SK-N-SH (cell line): Measurements from ENCODE around the gene GSE1. TPM values are rescaled to one million over a fixed set of nuclear protein-coding genes. Genes with fewer than 3 reads are reported as not detected.

Source experiments
- CTCF ChIA-PET: fragments of 300-600, 350-600 bp; formaldehyde crosslinking; extraction: SDS; loops from one replicate; lab custom pipeline; 2021; lab: Yijun Ruan, JAX
- POLR2A ChIA-PET: fragments of 350-600 bp; sonication (Branson Sonifier 250); formaldehyde crosslinking; extraction: SDS; loops from one replicate; lab custom pipeline; 2020; ENCODE audit warnings: antibody characterized with exemption, inconsistent platforms; lab: Yijun Ruan, JAX
- DNase-seq: peaks from one replicate; pipeline ENCODE4 v3.0.0; 2012
- H2AFZ ChIP-seq: fragments of 200-600 bp; sonication (generic); 2 replicates; pipeline ENCODE4 v1.8.1; 2016; ENCODE audit warnings: antibody characterized with exemption, mild to moderate bottlenecking, low read depth
- H3F3A ChIP-seq: fragments of 200-600 bp; sonication (generic); replicated peaks from 2 replicates; pipeline ENCODE3; 2016; ENCODE audit warnings: antibody characterized with exemption, mild to moderate bottlenecking; ENCODE audit not compliant: insufficient read depth
- H3K27ac ChIP-seq, 2 experiments: fragments of 200-500 bp in 1 of 2; fragments of 200-600 bp in 1 of 2; sonication (Bioruptor generic) in 1 of 2; sonication (generic), shearing (Covaris generic) in 1 of 2; 2 replicates each; pipeline versions ENCODE4 v1.5.1 to v1.6.1; 2014 to 2016; ENCODE audit warnings: low read depth in 2 of 2, inconsistent platforms in 1 of 2, low read length in 1 of 2, mild to moderate bottlenecking in 1 of 2, mixed read lengths in 1 of 2
- H3K27me3 ChIP-seq: fragments of 200-600 bp; sonication (generic), shearing (Covaris generic); 2 replicates; pipeline ENCODE4 v1.6.1; 2016; ENCODE audit warnings: mixed run types; ENCODE audit not compliant: insufficient read depth
- H3K36me3 ChIP-seq, 2 experiments: fragments of 200-500 bp in 1 of 2; fragments of 200-600 bp in 1 of 2; sonication (Bioruptor generic) in 1 of 2; sonication (generic) in 1 of 2; replicated peaks in 1 of 2; 2 replicates each; pipeline versions ENCODE3 to v1.5.1; 2014 to 2016; ENCODE audit warnings: low read length in 1 of 2, mild to moderate bottlenecking in 1 of 2; ENCODE audit not compliant: insufficient read depth in 2 of 2, control insufficient read depth in 1 of 2
- H3K4me1 ChIP-seq, 2 experiments: fragments of 200-500 bp in 1 of 2; fragments of 200-600 bp in 1 of 2; sonication (Bioruptor generic) in 1 of 2; sonication (generic), shearing (Covaris generic) in 1 of 2; 2 replicates each; pipeline versions ENCODE4 v1.5.1 to v1.6.1; 2014 to 2016; ENCODE audit warnings: low read depth in 1 of 2, low read length in 1 of 2, mixed run types in 1 of 2; ENCODE audit not compliant: insufficient read depth in 2 of 2, control insufficient read depth in 1 of 2
- H3K4me2 ChIP-seq: fragments of 200-600 bp; sonication (generic), shearing (Covaris generic); 2 replicates; pipeline ENCODE4 v1.6.1; 2017; ENCODE audit warnings: mixed run types
- H3K4me3 ChIP-seq, 2 experiments: fragments of 200-500 bp in 1 of 2; fragments of 200-600 bp in 1 of 2; sonication (Bioruptor generic) in 1 of 2; sonication (generic), shearing (Covaris generic) in 1 of 2; 2 replicates each; pipeline versions ENCODE4 v1.5.1 to v1.8.1; 2014 to 2016; ENCODE audit warnings: low read depth in 2 of 2, inconsistent platforms in 1 of 2, low read length in 1 of 2, mild to moderate bottlenecking in 1 of 2, mixed read lengths in 1 of 2, moderate library complexity in 1 of 2
- H3K79me2 ChIP-seq: fragments of 200-600 bp; sonication (generic); 2 replicates; pipeline ENCODE4 v1.8.1; 2017; ENCODE audit warnings: mild to moderate bottlenecking; ENCODE audit not compliant: insufficient read depth
- H3K9ac ChIP-seq: fragments of 200-600 bp; sonication (generic); 2 replicates; pipeline ENCODE4 v1.6.1; 2017; ENCODE audit warnings: mixed run types
- H3K9me2 ChIP-seq: fragments of 200-600 bp; sonication (generic); 2 replicates; pipeline ENCODE4 v1.6.1; 2017; ENCODE audit warnings: mixed run types
- H3K9me3 ChIP-seq: fragments of 200-600 bp; sonication (generic); 2 replicates; pipeline ENCODE4 v1.6.1; 2017; ENCODE audit warnings: mixed run types, mild to moderate bottlenecking, moderate library complexity
- H4K20me1 ChIP-seq: fragments of 200-600 bp; sonication (generic); 2 replicates; pipeline ENCODE4 v1.6.1; 2017; ENCODE audit warnings: mild to moderate bottlenecking, mixed run types; ENCODE audit not compliant: insufficient read depth
- EZH2phosphoT487 ChIP-seq: fragments of 200-600 bp; sonication (generic); IDR thresholded peaks from 2 replicates; pipeline ENCODE4 v1.6.1; 2017; ENCODE audit warnings: low read depth, mixed run types, mild to moderate bottlenecking, antibody characterized with exemption, moderate library complexity, borderline replicate concordance
- JUND ChIP-seq: IDR thresholded peaks from 2 replicates; pipeline ENCODE4 v1.4.0; 2012
- MAX ChIP-seq: IDR thresholded peaks from 2 replicates; pipeline ENCODE4 v1.4.0; 2012; ENCODE audit warnings: low read depth
- RCOR1 ChIP-seq: fragments of 150-350 bp; IDR thresholded peaks from 2 replicates; pipeline ENCODE4 v1.6.1; 2017; ENCODE audit warnings: antibody characterized with exemption, low read length
- RXRA ChIP-seq: IDR thresholded peaks from 2 replicates; pipeline ENCODE4 v1.4.0; 2012; ENCODE audit warnings: low read depth, mild to moderate bottlenecking, borderline replicate concordance
- SIN3A ChIP-seq: IDR thresholded peaks from 2 replicates; pipeline ENCODE4 v1.6.1; 2012; ENCODE audit warnings: low read depth, mild to moderate bottlenecking, low read length, moderate library complexity, borderline replicate concordance
- TEAD4 ChIP-seq: IDR thresholded peaks from 2 replicates; pipeline ENCODE4 v1.4.0; 2012; ENCODE audit warnings: mild to moderate bottlenecking, borderline replicate concordance; ENCODE audit not compliant: insufficient read depth
- WGBS: methylation state at CpG from one replicate; pipeline ENCODE4 v1.1.6; 2017; ENCODE audit warnings: low lambda C conversion rate; 5-methylcytosine and 5-hydroxymethylcytosine counted together
- polyA plus RNA-seq, 3 experiments: library from polyadenylated mRNA; depleted of rRNA; stranded (reverse); fragments of >200 nt; gene quantifications; 2 replicates each; pipeline ENCODE4 v1.2.3, GENCODE V29; 2012
- TF ChIP-seq, protein P1 (sequence below): IDR thresholded peaks from 2 replicates; pipeline ENCODE4 v1.4.0; 2012; ENCODE audit warnings: low read depth, borderline replicate concordance
- TF ChIP-seq, protein P2 (sequence below): fragments of 200-600 bp; sonication (generic); IDR thresholded peaks from 2 replicates; pipeline ENCODE4 v1.6.1; 2017; ENCODE audit warnings: antibody characterized with exemption, mild to moderate bottlenecking, moderate library complexity
- TF ChIP-seq, protein P3 (sequence below): fragments of 150-350 bp; IDR thresholded peaks from 2 replicates; pipeline ENCODE4 v1.6.1; 2016; ENCODE audit warnings: mild to moderate bottlenecking, low read depth, low read length

Gene GSE1
- polyA plus RNA-seq, 1 of the 3 experiments (the other 2 are of a cell fraction), result 26.5 TPM

DNA sequence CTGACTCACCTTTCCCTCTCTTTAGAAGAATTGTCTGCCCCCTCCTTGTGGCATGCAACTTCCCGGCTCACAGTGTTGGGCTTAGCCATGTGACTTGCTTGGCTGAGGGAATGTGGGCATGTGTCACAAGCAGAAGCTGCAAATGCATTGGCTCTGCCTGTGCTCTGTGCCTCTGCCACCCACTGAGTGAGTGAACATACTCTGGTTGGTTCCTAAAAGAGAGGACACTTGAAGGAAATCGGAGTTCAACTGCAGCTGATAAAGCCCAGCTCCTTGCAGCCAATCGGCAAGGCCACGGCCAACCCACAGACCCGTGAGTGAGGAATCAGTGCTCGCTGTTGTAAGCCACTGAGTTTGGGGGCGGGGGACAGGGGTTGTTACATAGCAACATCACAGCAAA is 86.5 kb downstream of the GSE1 start:
- no peaks in the 10 kb centered on the region for H3K27me3 ChIP-seq
- H4K20me1 ChIP-seq, result no peaks in the 10 kb centered on the region
- H3K4me1 ChIP-seq, result peaks cover 0 to 4% of the 10 kb centered on the region in 2 experiments; a peak in 1 of 4 replicates
- CTCF ChIA-PET, result interaction anchor here (1.0 to 3.2 kb wide), 2 partner anchors 10 to 18 kb away, joined by 3 to 10 read pairs; no protein-coding TSS in a partner anchor
- H2AFZ ChIP-seq, result no peak overlapping the region
- no peak overlapping the region for H3K27ac ChIP-seq
- H3K9ac ChIP-seq, result no peak overlapping the region
- 89% methylated on average over 7 of the region's 7 CpGs for WGBS
- no peaks in the 10 kb centered on the region for H3F3A ChIP-seq
- no peak overlapping the region for H3K4me2 ChIP-seq
- H3K9me2 ChIP-seq, result no peaks in the 10 kb centered on the region
- TF ChIP-seq, protein P1, sequence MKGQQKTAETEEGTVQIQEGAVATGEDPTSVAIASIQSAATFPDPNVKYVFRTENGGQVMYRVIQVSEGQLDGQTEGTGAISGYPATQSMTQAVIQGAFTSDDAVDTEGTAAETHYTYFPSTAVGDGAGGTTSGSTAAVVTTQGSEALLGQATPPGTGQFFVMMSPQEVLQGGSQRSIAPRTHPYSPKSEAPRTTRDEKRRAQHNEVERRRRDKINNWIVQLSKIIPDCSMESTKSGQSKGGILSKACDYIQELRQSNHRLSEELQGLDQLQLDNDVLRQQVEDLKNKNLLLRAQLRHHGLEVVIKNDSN, result peak; percentile 49; the same call in 1 of the 2 replicates
- TF ChIP-seq, protein P2, sequence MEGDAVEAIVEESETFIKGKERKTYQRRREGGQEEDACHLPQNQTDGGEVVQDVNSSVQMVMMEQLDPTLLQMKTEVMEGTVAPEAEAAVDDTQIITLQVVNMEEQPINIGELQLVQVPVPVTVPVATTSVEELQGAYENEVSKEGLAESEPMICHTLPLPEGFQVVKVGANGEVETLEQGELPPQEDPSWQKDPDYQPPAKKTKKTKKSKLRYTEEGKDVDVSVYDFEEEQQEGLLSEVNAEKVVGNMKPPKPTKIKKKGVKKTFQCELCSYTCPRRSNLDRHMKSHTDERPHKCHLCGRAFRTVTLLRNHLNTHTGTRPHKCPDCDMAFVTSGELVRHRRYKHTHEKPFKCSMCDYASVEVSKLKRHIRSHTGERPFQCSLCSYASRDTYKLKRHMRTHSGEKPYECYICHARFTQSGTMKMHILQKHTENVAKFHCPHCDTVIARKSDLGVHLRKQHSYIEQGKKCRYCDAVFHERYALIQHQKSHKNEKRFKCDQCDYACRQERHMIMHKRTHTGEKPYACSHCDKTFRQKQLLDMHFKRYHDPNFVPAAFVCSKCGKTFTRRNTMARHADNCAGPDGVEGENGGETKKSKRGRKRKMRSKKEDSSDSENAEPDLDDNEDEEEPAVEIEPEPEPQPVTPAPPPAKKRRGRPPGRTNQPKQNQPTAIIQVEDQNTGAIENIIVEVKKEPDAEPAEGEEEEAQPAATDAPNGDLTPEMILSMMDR, result no peak
- TF ChIP-seq SIN3A, result no peak
- TF ChIP-seq, protein P3, sequence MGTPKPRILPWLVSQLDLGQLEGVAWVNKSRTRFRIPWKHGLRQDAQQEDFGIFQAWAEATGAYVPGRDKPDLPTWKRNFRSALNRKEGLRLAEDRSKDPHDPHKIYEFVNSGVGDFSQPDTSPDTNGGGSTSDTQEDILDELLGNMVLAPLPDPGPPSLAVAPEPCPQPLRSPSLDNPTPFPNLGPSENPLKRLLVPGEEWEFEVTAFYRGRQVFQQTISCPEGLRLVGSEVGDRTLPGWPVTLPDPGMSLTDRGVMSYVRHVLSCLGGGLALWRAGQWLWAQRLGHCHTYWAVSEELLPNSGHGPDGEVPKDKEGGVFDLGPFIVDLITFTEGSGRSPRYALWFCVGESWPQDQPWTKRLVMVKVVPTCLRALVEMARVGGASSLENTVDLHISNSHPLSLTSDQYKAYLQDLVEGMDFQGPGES, result no peak
- no peak for TF ChIP-seq EZH2phosphoT487
- TF ChIP-seq MAX, result peak; percentile 33; the same call in 1 of the 2 replicates
- TF ChIP-seq RXRA, result no peak
- TF ChIP-seq JUND, result no peak
- TF ChIP-seq RCOR1, result no peak
- no peaks in the 10 kb centered on the region for H3K79me2 ChIP-seq
- POLR2A ChIA-PET, result no interaction called here
- DNase-seq, result peak; percentile 12
- H3K9me3 ChIP-seq, result no peaks in the 10 kb centered on the region
- H3K4me3 ChIP-seq, result no peak overlapping the region
- no peaks in the 10 kb centered on the region for H3K36me3 ChIP-seq

DNA sequence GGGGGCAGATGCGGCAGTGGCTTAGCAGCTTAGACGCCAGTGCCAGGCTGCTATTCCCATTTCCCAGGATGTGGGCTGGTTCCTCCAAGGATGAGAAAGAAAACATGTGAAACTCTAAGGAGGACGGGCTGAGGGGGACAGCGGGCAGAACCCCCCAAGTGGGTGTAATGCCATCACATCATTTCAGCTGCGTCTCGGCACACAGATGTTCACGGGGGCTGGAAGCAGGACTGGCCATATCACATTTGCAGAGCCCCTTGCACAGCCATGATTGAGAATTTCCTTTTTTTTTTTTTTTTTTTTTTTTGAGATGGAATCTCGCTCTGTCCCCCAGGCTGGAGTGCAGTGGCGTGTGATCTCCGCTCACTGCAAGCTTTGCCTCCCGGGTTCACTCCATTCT is 90.9 kb downstream of the GSE1 start:
- H4K20me1 ChIP-seq, result no peaks in the 10 kb centered on the region
- CTCF ChIA-PET, result interaction anchor here (2.3 kb wide), 1 partner anchor 13 kb away, joined by 12 read pairs; no protein-coding TSS in a partner anchor
- no peaks in the 10 kb centered on the region for H3K9me3 ChIP-seq
- no peaks in the 10 kb centered on the region for H3K36me3 ChIP-seq
- no peak overlapping the region for H3K4me3 ChIP-seq
- POLR2A ChIA-PET, result no interaction called here
- no peaks in the 10 kb centered on the region for H3K9me2 ChIP-seq
- WGBS, result 94% methylated on average over 11 of the region's 11 CpGs
- H2AFZ ChIP-seq, result no peak overlapping the region
- H3F3A ChIP-seq, result no peaks in the 10 kb centered on the region
- H3K4me2 ChIP-seq, result no peak overlapping the region
- peaks cover 0 to 4% of the 10 kb centered on the region in 2 experiments; a peak in 1 of 4 replicates for H3K4me1 ChIP-seq
- H3K27me3 ChIP-seq, result no peaks in the 10 kb centered on the region
- no peak for DNase-seq
- H3K9ac ChIP-seq, result no peak overlapping the region
- H3K27ac ChIP-seq, result no peak overlapping the region
- H3K79me2 ChIP-seq, result no peaks in the 10 kb centered on the region
- TF ChIP-seq TEAD4, result no peak
